Measurements from ENCODE around the gene STYXL1. TPM values are rescaled to one million over a fixed set of nuclear protein-coding genes. Genes with fewer than 3 reads are reported as not detected.

STYXL1 gene
- total RNA-seq, 1 donor from 2014 or later = 56.1 TPM

- H3K36me3 ChIP-seq = no peaks in the 10 kb centered on the region
- H3K79me2 ChIP-seq (ENCODE audit: low read depth) = no peaks in the 10 kb centered on the region
- Mint-ChIP-seq H3K4me1 (peaks cover 6% of the 10 kb centered on the region), H3K4me3 (no peak overlapping the region), H3K27me3 (ENCODE audit: insufficient read depth, low read depth) (peaks cover 6% of the 10 kb centered on the region), H3K9me3 (no peaks in the 10 kb centered on the region), H3K27ac (no peak overlapping the region), H3K36me3 (peaks cover 11% of the 10 kb centered on the region)
- H3K9ac ChIP-seq = no peak overlapping the region
- no peaks in the 10 kb centered on the region for H3F3A ChIP-seq (ENCODE audit: low read depth)
- H2AFZ ChIP-seq (replicated peaks) = no peak overlapping the region
- DNase-seq (ENCODE audit: low spot score) = no peak
- no peaks in the 10 kb centered on the region for H3K4me1 ChIP-seq
- TF ChIP-seq EZH2 (IDR thresholded peaks at IDR 0.05) (no peak), CTCF (IDR thresholded peaks at IDR 0.05) (no peak)
- H3K27me3 ChIP-seq = no peaks in the 10 kb centered on the region
- no peak overlapping the region for H3K27ac ChIP-seq
- no peak overlapping the region for H3K4me3 ChIP-seq
- no peaks in the 10 kb centered on the region for H4K20me1 ChIP-seq (ENCODE audit: low read depth)
- H3K9me3 ChIP-seq (ENCODE audit: low read depth) = no peaks in the 10 kb centered on the region
- no peak overlapping the region for H3K4me2 ChIP-seq
Observed at GRCh38 chr7:75981453-75982305, 66.1 kb downstream of the STYXL1 start.

- H3K4me1 ChIP-seq = no peaks in the 10 kb centered on the region
- H3K27ac Mint-ChIP-seq = no peak overlapping the region
Observed at GRCh38 chr7:75981203-75981452, 66.7 kb downstream of the STYXL1 start.

GRCh38 chr7:75980430-75981202 lies 67.2 kb downstream of the STYXL1 start:
- Mint-ChIP-seq H3K9me3 (no peaks in the 10 kb centered on the region), H3K27me3 (ENCODE audit: insufficient read depth, low read depth) (peaks cover 4% of the 10 kb centered on the region), H3K36me3 (peaks cover 10% of the 10 kb centered on the region), H3K4me3 (no peak overlapping the region), H3K4me1 (peaks cover 6% of the 10 kb centered on the region), H3K27ac (no peak overlapping the region)
- no peaks in the 10 kb centered on the region for H3K9me3 ChIP-seq (ENCODE audit: low read depth)
- H3K27ac ChIP-seq = no peak overlapping the region
- no peak overlapping the region for H3K9ac ChIP-seq
- no peaks in the 10 kb centered on the region for H4K20me1 ChIP-seq (ENCODE audit: low read depth)
- H3K4me3 ChIP-seq = no peak overlapping the region
- no peak for DNase-seq (ENCODE audit: low spot score)
- H3K4me2 ChIP-seq = no peak overlapping the region
- H2AFZ ChIP-seq (replicated peaks) = no peak overlapping the region
- H3K36me3 ChIP-seq = no peaks in the 10 kb centered on the region
- TF ChIP-seq CTCF (IDR thresholded peaks at IDR 0.05) (no peak), EZH2phosphoT487 (IDR thresholded peaks at IDR 0.05) (no peak), EZH2 (IDR thresholded peaks at IDR 0.05) (no peak)
- no peaks in the 10 kb centered on the region for H3K27me3 ChIP-seq
- no peaks in the 10 kb centered on the region for H3F3A ChIP-seq (ENCODE audit: low read depth)
- no peaks in the 10 kb centered on the region for H3K79me2 ChIP-seq (ENCODE audit: low read depth)
- H3K4me1 ChIP-seq = no peaks in the 10 kb centered on the region

More at GRCh38 chr7:75981203-75981452, 66.7 kb downstream of the STYXL1 start:
- no peak for DNase-seq (ENCODE audit: low spot score)
- no peak overlapping the region for H3K4me2 ChIP-seq
- no peaks in the 10 kb centered on the region for H3K79me2 ChIP-seq (ENCODE audit: low read depth)
- H4K20me1 ChIP-seq (ENCODE audit: low read depth) = no peaks in the 10 kb centered on the region
- Mint-ChIP-seq H3K9me3 (no peaks in the 10 kb centered on the region), H3K27me3 (ENCODE audit: insufficient read depth, low read depth) (peaks cover 6% of the 10 kb centered on the region), H3K36me3 (peaks cover 10% of the 10 kb centered on the region), H3K4me3 (no peak overlapping the region), H3K4me1 (peaks cover 6% of the 10 kb centered on the region)
- no peaks in the 10 kb centered on the region for H3K9me3 ChIP-seq (ENCODE audit: low read depth)
- no peak overlapping the region for H2AFZ ChIP-seq (replicated peaks)
- no peak overlapping the region for H3K27ac ChIP-seq
- H3F3A ChIP-seq (ENCODE audit: low read depth) = no peaks in the 10 kb centered on the region
- TF ChIP-seq EZH2 (IDR thresholded peaks at IDR 0.05) (no peak), EZH2phosphoT487 (IDR thresholded peaks at IDR 0.05) (no peak), CTCF (IDR thresholded peaks at IDR 0.05) (no peak)
- H3K4me3 ChIP-seq = no peak overlapping the region
- no peaks in the 10 kb centered on the region for H3K36me3 ChIP-seq
- H3K9ac ChIP-seq = no peak overlapping the region
- no peaks in the 10 kb centered on the region for H3K27me3 ChIP-seq

All from neural progenitor cell (in vitro differentiated cells).